OCI-LY7 (cell line): Measurements from ENCODE around the gene IVD. TPM values are rescaled to one million over a fixed set of nuclear protein-coding genes. Genes with fewer than 3 reads are reported as not detected.

Source experiments
- BruUV-seq: library from RNA; stranded (reverse); fragments of 400-500 nt; replicated peaks from 2 replicates; lab custom pipeline; 2021; lab: Mats Ljungman, UMichigan
- CTCF ChIA-PET: fragments of 300-600 bp; sonication (Branson Sonifier 250); formaldehyde crosslinking; loops from one replicate; lab custom pipeline; 2022; ENCODE audit warnings: antibody characterized with exemption; ENCODE audit not compliant: unreplicated experiment; lab: Charles Lee
- POLR2A ChIA-PET: fragments of 300-600 bp; sonication (Branson Sonifier 250); formaldehyde crosslinking; loops from one replicate; lab custom pipeline; 2022; ENCODE audit warnings: antibody characterized with exemption; lab: Charles Lee
- DNase-seq: peaks from one replicate; pipeline ENCODE4 v3.0.0-alpha.2; 2015; ENCODE audit warnings: low spot score
- H2AFZ ChIP-seq: fragments of 200-600 bp; sonication (generic), shearing (Covaris generic); 2 replicates; pipeline ENCODE4 v1.6.1; 2014; ENCODE audit warnings: mild to moderate bottlenecking, antibody characterized with exemption, low read length, moderate library complexity
- H3K27ac ChIP-seq: fragments of 200-600 bp; sonication (generic); 2 replicates; pipeline ENCODE4 v1.5.1; 2014; ENCODE audit warnings: mixed run types, low read depth, mild to moderate bottlenecking, moderate library complexity, low read length, inconsistent platforms; ENCODE audit not compliant: poor library complexity, severe bottlenecking
- H3K36me3 ChIP-seq: fragments of 200-600 bp; sonication (generic); 2 replicates; pipeline ENCODE4 v1.6.1; 2014; ENCODE audit warnings: mild to moderate bottlenecking, antibody characterized with exemption, low read length, moderate library complexity, mixed read lengths; ENCODE audit not compliant: insufficient read depth
- H3K4me1 ChIP-seq: fragments of 200-600 bp; sonication (generic); 2 replicates; pipeline ENCODE4 v1.5.1; 2014; ENCODE audit warnings: mild to moderate bottlenecking, low read length; ENCODE audit not compliant: insufficient read depth, poor library complexity, severe bottlenecking
- H3K4me2 ChIP-seq: fragments of 200-600 bp; sonication (generic); 2 replicates; pipeline ENCODE4 v1.6.1; 2014; ENCODE audit warnings: mild to moderate bottlenecking, low read length
- H3K4me3 ChIP-seq: fragments of 200-600 bp; sonication (generic); 2 replicates; pipeline ENCODE4 v1.5.1; 2014; ENCODE audit warnings: mild to moderate bottlenecking, low read depth, low read length; ENCODE audit not compliant: poor library complexity, severe bottlenecking
- H3K79me2 ChIP-seq: fragments of 200-600 bp; sonication (generic); 2 replicates; pipeline ENCODE4 v1.6.1; 2016; ENCODE audit warnings: low read depth, mild to moderate bottlenecking, low read length, moderate library complexity, mixed read lengths; ENCODE audit not compliant: insufficient read depth
- H3K9me2 ChIP-seq: fragments of 200-600 bp; sonication (generic); 2 replicates; pipeline ENCODE4 v1.6.1; 2016; ENCODE audit warnings: mild to moderate bottlenecking, low read length, mixed read lengths; ENCODE audit not compliant: insufficient read depth
- H3K9me3 ChIP-seq: fragments of 200-600 bp; sonication (generic); 2 replicates; pipeline ENCODE4 v1.6.1; 2014; ENCODE audit warnings: mild to moderate bottlenecking, mixed run types, low read length, mixed read lengths
- H4K20me1 ChIP-seq: fragments of 200-600 bp; sonication (generic); 2 replicates; pipeline ENCODE4 v1.6.1; 2014; ENCODE audit warnings: mild to moderate bottlenecking, antibody characterized with exemption, low read length, moderate library complexity, mixed read lengths; ENCODE audit not compliant: insufficient read depth
- EZH2phosphoT487 ChIP-seq: fragments of 200-600 bp; sonication (generic); IDR thresholded peaks from 2 replicates; pipeline ENCODE4 v1.6.1; 2018; ENCODE audit warnings: low read depth, borderline replicate concordance, mild to moderate bottlenecking, mixed run types, antibody characterized with exemption, low read length, moderate library complexity, mixed read lengths
- intact Hi-C: fragments of 100-400 bp; cut with micrococcal nuclease; formaldehyde crosslinking; loops from one replicate; pipeline ENCODE4 v1.10.0; 2022; ENCODE audit not compliant: unreplicated experiment
- total RNA-seq, 2 experiments: library from RNA; depleted of rRNA in 1 of 2; stranded (reverse); fragments of >200 nt in 1 of 2; shearing (Covaris generic) in 1 of 2; gene quantifications; 2 replicates each; pipeline ENCODE4 v1.2.3, GENCODE V29; 2014 to 2022
- TF ChIP-seq, protein P1 (sequence below): fragments of 200-600 bp; sonication (generic); conservative IDR thresholded peaks from 2 replicates; pipeline ENCODE4 v1.5.1; 2014; ENCODE audit warnings: mild to moderate bottlenecking, antibody characterized with exemption, low read length, moderate library complexity, mixed read lengths

The IVD gene
- total RNA-seq, 2 experiments from 2014 or later = 20.6 to 67.3 TPM

DNA sequence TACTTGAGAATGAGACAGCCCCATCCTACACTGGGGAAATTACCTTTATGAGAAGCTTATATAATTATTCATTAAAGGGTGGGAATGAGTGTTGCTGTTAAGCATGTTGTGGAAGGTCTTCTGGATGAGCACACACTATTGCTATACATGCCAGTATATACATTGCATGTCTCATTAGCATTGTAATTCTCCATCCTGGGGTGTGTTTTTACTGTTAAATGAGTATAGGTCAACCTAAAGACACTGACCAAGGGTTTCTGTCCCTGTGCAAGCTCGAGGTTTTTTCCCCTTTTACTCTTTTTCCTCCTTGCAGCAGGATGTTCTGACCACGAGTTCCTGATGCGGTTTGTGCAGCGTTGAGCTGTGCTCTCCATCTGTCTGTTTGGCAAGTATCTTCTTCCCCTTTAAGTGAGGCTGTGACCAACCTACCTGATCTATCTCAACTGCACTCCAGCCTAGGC lies 7.2 kb upstream of the IVD start:
- Histone ChIP-seq H2AFZ (no peak overlapping the region), H3K4me2 (no peak overlapping the region; the same call in 1 of the 2 replicates), H3K79me2 (no peaks in the 10 kb centered on the region), H3K36me3 (peaks cover 30% of the 10 kb centered on the region), H3K9me2 (no peaks in the 10 kb centered on the region), H3K4me3 (no peak overlapping the region), H3K4me1 (peaks cover 6% of the 10 kb centered on the region), H4K20me1 (no peaks in the 10 kb centered on the region), H3K9me3 (no peaks in the 10 kb centered on the region), H3K27ac (no peak overlapping the region)
- TF ChIP-seq, protein P1, sequence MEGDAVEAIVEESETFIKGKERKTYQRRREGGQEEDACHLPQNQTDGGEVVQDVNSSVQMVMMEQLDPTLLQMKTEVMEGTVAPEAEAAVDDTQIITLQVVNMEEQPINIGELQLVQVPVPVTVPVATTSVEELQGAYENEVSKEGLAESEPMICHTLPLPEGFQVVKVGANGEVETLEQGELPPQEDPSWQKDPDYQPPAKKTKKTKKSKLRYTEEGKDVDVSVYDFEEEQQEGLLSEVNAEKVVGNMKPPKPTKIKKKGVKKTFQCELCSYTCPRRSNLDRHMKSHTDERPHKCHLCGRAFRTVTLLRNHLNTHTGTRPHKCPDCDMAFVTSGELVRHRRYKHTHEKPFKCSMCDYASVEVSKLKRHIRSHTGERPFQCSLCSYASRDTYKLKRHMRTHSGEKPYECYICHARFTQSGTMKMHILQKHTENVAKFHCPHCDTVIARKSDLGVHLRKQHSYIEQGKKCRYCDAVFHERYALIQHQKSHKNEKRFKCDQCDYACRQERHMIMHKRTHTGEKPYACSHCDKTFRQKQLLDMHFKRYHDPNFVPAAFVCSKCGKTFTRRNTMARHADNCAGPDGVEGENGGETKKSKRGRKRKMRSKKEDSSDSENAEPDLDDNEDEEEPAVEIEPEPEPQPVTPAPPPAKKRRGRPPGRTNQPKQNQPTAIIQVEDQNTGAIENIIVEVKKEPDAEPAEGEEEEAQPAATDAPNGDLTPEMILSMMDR = no peak
- TF ChIP-seq EZH2phosphoT487 = no peak
- POLR2A ChIA-PET = interaction anchor here (0.6 to 1.7 kb wide), 4 partner anchors 11 to 20 kb away, joined by 3 to 4 read pairs (median 4); partner anchors contain the start of gene KNSTRN
- BruUV-seq = no TSS peak
- CTCF ChIA-PET = interaction anchor here (0.6 kb wide), 1 partner anchor 9 kb away, joined by 3 read pairs; no protein-coding TSS in a partner anchor
- intact Hi-C loops = no loop called here
- DNase-seq = peak; percentile 22

DNA sequence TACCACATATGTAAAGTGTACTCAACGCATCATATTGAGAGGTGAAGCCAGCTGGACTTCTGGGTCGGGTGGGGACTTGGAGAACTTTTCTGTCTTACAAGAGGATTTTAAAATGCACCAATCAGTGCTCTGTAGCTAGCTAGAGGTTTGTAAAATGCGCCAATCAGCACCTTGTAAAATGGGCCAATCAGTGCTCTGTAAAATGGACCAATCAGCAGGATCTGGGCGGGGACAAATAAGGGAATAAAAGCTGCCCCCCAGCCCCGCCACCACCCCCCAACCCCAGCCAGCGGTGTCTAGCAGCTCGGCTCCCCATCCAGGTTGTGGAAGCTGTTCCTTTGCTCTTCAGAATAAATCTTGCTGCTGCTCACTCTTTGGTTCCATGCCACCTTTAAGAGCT lies 6.2 kb upstream of the IVD start:
- H3K27ac ChIP-seq = no peak overlapping the region
- no peak overlapping the region for H3K4me2 ChIP-seq
- no peaks in the 10 kb centered on the region for H3K79me2 ChIP-seq
- H3K36me3 ChIP-seq = peaks cover 21% of the 10 kb centered on the region
- no TSS peak for BruUV-seq
- DNase-seq = no peak
- ChIA-PET CTCF (no interaction called here), POLR2A (interaction anchor here (0.6 to 1.1 kb wide), 5 partner anchors 9 to 322 kb away, joined by 3 to 5 read pairs (median 3); no protein-coding TSS in a partner anchor)
- intact Hi-C loops = no loop called here
- no peak overlapping the region for H2AFZ ChIP-seq
- H3K9me2 ChIP-seq = no peaks in the 10 kb centered on the region
- TF ChIP-seq, protein P1 = no peak
- no peak for TF ChIP-seq EZH2phosphoT487
- no peaks in the 10 kb centered on the region for H4K20me1 ChIP-seq
- H3K4me1 ChIP-seq = peaks cover 6% of the 10 kb centered on the region
- no peak overlapping the region for H3K4me3 ChIP-seq
- no peaks in the 10 kb centered on the region for H3K9me3 ChIP-seq

DNA sequence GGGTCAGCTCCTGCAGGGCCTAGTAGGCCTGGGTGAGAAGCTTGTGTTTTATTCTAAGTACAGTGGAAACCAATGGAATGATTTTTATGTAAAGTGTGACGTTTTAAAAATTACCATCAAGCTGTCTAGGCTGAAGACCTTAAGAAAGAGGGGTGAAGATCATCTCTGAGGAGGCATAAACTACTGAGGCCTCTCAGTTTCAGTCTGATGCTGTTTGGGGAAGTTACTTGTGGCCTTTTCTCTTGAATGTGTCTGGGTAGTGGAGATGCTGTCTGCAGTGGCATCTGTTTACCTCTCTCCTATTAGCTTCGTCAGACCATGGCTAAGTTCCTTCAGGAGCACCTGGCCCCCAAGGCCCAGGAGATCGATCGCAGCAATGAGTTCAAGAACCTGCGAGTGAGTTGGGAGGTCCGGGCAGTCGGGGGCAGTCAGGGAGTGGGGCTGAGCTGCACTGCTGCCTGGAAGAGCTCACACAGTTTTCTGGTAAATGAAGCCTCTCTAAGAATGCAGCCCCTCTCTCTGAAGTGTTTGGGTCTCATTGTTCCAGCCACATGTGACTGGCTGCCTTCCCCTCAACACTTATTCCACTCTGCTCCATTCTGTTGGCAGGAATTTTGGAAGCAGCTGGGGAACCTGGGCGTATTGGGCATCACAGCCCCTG lies 1.9 kb downstream of the IVD start:
- Histone ChIP-seq H3K36me3 (peaks cover 13% of the 10 kb centered on the region; the same call in 1 of the 2 replicates), H3K9me3 (no peaks in the 10 kb centered on the region), H3K79me2 (no peaks in the 10 kb centered on the region), H2AFZ (no peak overlapping the region), H3K4me1 (peaks cover 27% of the 10 kb centered on the region), H3K4me2 (peak overlapping the region; percentile 39; the same call in 1 of the 2 replicates), H3K4me3 (no peak overlapping the region), H3K9me2 (no peaks in the 10 kb centered on the region), H4K20me1 (no peaks in the 10 kb centered on the region), H3K27ac (no peak overlapping the region)
- TF ChIP-seq, protein P1 = no peak
- TF ChIP-seq EZH2phosphoT487 = no peak
- ChIA-PET POLR2A (interaction anchor here (0.7 to 1.3 kb wide), 3 partner anchors 8 to 25 kb away, joined by 3 to 5 read pairs (median 4); partner anchors contain the start of gene KNSTRN), CTCF (interaction anchor here (0.6 kb wide), 1 partner anchor 49 kb away, joined by 3 read pairs; the partner anchor contains the start of gene DISP2)
- peak; percentile 44 for DNase-seq
- intact Hi-C loops = no loop called here
- BruUV-seq = no TSS peak
